GM18505 (cell line): ENCODE results near the gene CPHXL2.

Source experiments
- ATAC-seq: cut with Tn5 transposase; IDR thresholded peaks from one replicate; pipeline ENCODE4 v1.9.1; 2021; ENCODE audit not compliant: unreplicated experiment
- POLR2A ChIP-seq: IDR thresholded peaks from 4 replicates; pipeline ENCODE4 v1.6.1; 2011; ENCODE audit warnings: borderline replicate concordance; ENCODE audit not compliant: insufficient read depth, insufficient read length; ENCODE audit errors: extremely low read depth

CPHXL2 gene

DNA sequence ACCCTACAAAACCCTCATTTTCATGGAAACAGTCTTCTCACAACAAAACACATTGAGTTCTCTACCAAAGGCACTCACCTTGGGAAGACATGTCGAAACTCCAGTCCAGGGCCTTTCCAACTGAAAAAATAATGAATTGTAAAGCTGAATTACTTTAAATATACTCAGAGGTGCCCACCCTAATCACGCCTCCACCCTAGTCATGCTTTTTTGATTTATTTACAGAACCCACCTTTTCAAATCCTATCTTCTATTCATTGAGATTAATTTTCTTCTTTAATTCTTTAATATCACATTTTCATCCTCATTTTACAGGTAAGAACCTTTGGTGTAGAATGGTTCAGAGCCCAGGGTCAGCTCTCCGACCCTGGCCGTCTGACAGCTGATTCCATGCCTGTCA is at the start of gene CPHXL2:
Gene CPHXL2, minus strand, starts transcription at position 101 of the 400 bp plus-strand sequence. Its CDS starts 10 bp downstream, at position 91.
- no peak for ATAC-seq
- TF ChIP-seq POLR2A, result no peak

- TF ChIP-seq POLR2A, result no peak
- no peak for ATAC-seq
Observed at GRCh38 chr16:75726390-75726789, 49.6 kb upstream of the CPHXL2 start, which contains the start of gene CPHXL. Gene CPHXL, minus strand, starts transcription at chr16:75726490. Its CDS starts 48 bp downstream, at chr16:75726442.

- no peak for TF ChIP-seq POLR2A
- ATAC-seq, result no peak
Observed at GRCh38 chr16:75718452-75718851, 41.6 kb upstream of the CPHXL2 start.

DNA sequence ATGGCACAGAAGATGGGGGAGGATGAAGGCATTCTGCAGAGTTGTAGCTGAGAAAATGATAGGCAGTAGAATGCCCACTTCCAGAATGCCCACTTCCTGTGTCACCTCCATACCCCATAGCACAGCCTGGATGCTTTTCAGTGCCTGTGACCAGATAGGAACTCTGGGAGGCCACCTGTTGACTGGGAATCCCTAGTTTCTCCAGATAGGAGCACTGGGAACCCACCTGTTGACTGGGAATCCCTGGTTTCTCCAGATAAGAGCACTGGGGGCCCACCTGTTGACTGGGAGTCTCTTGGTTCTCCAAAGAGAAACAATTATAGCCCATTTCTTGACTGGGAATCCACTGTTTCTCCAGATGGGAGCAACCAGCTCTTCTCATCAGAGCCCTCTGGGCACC is 37.9 kb upstream of the CPHXL2 start:
- no peak for ATAC-seq
- TF ChIP-seq POLR2A, result no peak

DNA sequence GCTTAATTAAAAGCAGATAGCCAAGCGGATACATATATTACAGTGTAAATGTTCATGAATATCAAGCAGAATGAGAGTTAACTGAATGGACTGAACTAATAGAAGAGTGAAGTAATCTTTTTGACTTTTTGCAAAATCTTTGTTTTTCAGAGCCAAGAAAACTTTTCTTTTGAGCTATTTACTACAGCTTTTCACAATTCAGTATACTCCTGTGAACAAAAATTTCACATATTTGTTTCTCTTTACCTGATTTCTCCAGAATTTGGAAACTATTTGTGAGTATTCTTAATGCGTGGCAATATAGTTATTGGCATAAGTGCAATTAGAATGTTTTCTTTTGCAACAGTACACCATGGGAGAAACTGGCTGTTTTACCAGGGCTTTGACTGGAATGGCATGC is 33.5 kb upstream of the CPHXL2 start:
- ATAC-seq, result no peak
- TF ChIP-seq POLR2A, result no peak

DNA sequence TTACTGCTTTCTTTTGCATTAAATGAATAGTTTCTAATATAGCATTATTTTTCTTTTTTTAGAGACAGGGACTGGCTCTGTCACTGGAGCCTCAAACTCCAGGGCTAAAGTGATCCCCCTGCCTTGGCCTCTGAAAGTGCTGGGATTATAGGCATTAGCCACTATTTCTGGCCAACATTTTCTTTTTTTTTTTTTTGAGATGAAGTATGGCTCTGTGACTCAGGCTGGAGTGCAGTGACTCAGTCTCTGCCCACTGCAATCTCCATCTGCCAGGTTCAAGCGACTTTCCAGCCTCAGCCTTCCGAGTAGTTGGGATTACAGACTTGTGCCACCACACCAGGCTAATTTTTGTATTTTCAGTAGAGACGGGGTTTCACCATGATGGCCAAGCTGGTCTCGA is 26.5 kb upstream of the CPHXL2 start:
- TF ChIP-seq POLR2A, result no peak
- ATAC-seq, result no peak

GRCh38 chr16:75702242-75702641 is 25.4 kb upstream of the CPHXL2 start:
- TF ChIP-seq POLR2A, result no peak
- no peak for ATAC-seq

- ATAC-seq, result no peak
- TF ChIP-seq POLR2A, result no peak
Observed at GRCh38 chr16:75701361-75701760, 24.6 kb upstream of the CPHXL2 start, which contains the start of gene DUXB. Gene DUXB, minus strand, starts transcription at chr16:75701461. Its CDS starts 43 bp downstream, at chr16:75701418.

GRCh38 chr16:75697571-75697970 is 20.8 kb upstream of the CPHXL2 start:
- no peak for TF ChIP-seq POLR2A
- ATAC-seq, result no peak

GRCh38 chr16:75695708-75696107 is 18.9 kb upstream of the CPHXL2 start:
- no peak for ATAC-seq
- TF ChIP-seq POLR2A, result no peak

DNA sequence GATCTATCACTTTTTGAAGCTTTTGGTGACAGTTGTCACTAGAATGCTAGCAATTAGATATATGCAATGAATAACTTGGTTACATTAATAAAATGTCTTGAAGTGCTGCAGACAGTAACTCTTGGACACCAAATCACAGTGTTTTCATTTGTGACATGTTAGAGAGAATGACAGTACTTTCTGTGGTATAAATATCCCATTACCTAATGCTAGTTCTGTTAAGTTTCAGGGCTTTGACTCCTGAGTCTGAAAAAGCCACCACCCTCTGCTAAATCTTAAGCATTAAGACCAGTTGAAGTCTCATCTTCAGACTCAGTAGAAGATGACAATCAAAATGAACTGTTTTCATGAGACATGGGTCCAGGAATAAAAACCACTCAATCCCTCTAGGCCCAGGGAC is 10.6 kb upstream of the CPHXL2 start:
- TF ChIP-seq POLR2A, result no peak
- ATAC-seq, result no peak

DNA sequence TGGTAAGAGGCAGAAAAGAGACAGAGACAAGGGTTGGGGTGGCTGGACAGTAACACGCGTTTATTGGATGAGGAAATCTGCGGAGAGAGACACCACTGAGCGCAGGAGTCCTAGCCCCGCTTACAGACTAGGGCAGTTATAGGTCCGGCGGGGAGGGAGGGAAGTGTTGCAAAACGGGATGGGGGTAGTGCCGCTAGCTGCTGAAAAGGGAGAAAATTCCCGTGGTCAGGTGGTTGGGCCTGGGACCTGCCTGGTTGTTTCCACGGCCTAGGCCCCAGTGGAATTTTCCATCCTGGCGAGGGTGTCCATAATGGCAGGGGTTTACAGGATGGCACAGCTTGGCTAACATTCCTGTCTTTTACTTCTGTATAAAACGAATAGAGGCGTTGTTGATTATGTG is 5.5 kb upstream of the CPHXL2 start:
- TF ChIP-seq POLR2A, result no peak
- ATAC-seq, result no peak

DNA sequence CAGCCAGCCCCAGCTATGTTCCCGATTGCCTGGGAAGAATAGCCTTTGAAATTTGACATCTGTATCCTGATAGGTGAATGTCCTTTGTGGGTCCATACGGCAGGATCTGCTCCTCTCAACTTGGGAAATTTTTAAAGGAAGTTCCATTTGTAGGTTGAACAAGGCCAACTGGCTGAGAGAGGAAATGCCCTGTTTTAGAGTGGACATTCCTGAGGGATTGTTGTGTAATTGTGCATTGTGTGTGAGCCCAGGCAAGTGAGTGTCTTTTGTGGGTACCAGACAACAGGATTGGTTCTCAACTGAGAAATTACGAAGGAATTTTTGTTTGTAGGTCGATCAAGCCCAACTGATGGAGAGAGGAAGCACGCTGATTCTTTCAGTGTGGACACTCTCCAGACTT is 2.6 kb upstream of the CPHXL2 start:
- ATAC-seq, result no peak
- TF ChIP-seq POLR2A, result no peak

DNA sequence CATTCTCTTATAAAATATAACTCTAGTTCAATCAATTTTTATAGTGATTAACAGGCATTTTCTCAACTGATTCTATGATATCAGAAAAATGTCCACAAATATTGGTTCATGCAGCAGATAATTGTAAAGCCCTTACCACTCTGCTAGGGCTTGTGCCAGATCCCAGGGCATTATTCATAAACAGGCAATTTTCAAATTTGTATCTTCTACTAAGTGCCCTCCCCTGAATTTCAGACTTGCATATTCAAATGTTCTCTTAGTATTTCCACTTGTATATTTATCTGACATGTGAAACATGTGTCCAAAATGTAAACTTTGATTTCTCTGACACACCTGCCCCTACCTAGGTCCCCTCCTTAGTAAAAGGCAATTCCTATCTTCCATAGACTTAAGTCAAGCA is 9.3 kb downstream of the CPHXL2 start:
- TF ChIP-seq POLR2A, result no peak
- no peak for ATAC-seq

DNA sequence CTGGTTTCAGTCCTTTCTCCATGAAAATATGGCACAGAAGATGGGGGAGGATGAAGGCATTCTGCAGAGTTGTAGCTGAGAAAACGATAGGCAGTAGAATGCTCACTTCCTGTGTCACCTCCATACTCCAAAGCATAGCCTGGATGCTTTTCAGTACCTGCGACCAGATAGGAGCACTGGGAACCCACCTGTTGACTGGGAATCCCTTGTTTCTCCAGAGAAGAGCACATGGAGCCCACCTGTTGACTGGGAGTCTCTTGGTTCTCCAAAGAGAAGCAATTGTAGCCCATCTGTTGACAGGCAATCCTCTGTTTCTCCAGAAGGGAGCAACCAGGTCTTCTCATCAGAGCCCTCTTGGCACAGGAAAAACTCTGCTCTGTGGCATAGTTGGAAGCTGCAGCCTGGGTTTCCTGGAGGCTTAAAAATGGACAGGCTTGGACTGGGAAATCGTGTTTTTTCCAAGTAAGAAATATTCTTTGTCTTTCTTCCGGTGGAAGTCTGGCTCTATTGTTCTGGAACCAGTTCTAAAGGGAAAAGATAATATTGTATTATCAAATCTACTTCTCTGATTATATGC is 16.0 kb downstream of the CPHXL2 start:
- no peak for ATAC-seq
- no peak for TF ChIP-seq POLR2A
